Eye (tissue), 1 donor: Measurements from ENCODE around the gene OR8D2.
"Not testable (repeated sequence)": the region's sequence is repeated elsewhere in the genome, so short reads cannot be mapped to it uniquely, and the experiment has no call there.

Experiments used
- DNase-seq: peaks from one replicate; pipeline ENCODE4 v3.0.0-alpha.2; 2015

The OR8D2 gene

GRCh38 chr11:124285610-124286344 is 34.2 kb downstream of the OR8D2 start:
- no peak for DNase-seq

DNA sequence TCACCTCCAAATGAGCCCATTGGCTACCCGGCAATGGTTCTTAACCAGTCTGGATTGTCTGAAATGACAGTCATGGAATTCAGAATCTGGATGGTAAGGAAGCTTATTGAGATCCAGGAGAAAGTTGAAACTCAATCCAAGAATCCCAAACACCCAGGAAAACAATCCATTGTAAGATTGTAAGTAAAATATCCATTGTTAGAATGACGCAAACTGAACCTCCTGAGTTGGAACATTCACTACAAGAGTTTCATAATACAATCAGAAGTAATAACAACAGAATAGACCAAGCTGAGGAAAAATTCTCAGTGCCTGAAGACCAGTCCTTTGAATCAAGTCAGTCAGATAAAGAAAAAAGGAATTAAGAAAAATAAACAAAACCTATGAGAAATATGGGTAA is 41.7 kb downstream of the OR8D2 start:
- DNase-seq, result no peak

GRCh38 chr11:124277804-124278203 is 42.2 kb downstream of the OR8D2 start:
- no peak for DNase-seq

DNA sequence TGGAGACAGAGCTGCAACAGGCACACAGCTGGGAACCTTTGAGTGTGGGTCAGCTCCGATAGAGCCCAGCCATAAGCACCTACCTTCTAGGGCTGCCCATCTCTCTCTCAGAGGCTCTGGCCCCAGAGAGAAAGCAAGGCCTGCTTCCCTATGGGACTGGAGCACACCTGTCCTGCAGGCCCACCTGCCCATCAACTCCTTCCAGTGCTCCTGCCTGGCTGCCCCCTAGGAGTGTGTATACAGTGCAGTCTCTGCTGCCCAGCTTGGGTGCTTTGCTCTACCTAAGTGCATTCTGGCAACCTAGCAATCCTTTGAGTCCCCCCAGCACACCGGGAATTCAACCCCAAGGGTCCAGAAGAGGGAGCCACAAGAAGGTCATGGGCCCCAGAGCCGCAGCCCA is 42.8 kb downstream of the OR8D2 start:
- no peak for DNase-seq

DNA sequence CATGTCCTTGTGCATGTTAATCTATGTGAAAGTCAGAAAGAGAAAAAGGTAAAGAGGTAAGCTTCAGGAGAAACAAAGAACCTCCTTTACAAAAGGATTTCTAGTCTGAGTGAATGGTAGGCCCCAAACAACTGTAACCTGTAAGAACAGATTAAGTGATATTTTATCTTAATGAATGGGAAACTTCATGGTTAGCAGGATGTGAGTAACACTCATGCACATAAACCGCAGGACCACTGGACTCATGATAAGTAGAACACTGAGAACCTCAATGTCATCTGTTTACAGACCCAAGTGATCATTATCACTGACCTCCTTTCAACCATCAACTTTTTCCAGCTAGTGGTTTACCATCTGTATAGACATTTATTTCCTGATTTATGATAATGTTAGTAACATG is 43.9 kb downstream of the OR8D2 start:
- no peak for DNase-seq

DNA sequence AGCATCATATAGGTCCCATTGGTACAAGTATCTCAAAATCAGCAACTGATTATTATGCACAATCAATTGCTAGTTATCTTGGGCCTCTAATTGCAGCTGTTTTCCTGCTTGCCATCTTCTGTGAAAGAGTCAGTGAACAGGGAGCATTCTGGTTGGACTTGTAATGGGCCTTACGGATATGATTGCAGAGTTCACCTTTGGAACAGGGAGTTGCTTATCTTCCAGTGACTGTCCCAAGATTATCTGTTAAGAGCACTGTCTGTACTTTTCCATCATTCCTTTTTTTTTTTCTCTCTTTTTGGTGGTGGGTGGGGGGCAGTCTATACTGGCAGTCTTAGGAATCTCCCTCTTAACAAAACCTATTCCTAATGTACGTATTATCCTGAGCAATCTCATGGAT is 46.0 kb downstream of the OR8D2 start:
- no peak for DNase-seq

DNA sequence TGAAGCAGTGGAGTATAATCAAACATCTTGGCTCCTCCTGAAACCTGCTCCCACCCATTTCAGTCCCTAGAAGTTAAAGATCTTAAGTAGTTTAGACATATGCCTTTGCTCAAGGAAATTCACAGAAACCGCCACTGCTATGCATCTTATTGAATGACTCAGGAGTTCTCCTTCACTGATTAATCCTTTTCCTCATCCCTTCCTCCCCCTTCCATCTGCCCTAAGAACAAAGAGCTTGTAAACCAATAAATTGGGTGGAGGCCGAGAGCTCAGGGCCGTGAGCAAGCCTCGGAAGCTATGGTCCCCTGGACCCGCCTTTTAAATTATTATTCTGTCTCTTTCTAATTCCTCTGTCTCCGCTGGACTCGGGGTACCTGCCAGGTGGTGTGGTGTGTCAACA is 49.1 kb downstream of the OR8D2 start:
- not testable (repeated sequence) for DNase-seq
